Subcutaneous adipose tissue (tissue), 4 donors: ENCODE measurements around the gene KLK13. TPM values are rescaled to one million over a fixed set of nuclear protein-coding genes. Genes with fewer than 3 reads are reported as not detected.

Source experiments
- CTCF ChIP-seq: fragments of 450-650 bp; IDR thresholded peaks from one replicate; pipeline ENCODE4 v1.5.1; 2016; ENCODE audit warnings: low read depth, mild to moderate bottlenecking, control low read depth, antibody characterized with exemption, moderate library complexity
- total RNA-seq, 4 donors: library from RNA; depleted of rRNA; stranded (reverse); fragments of >200 nt; gene quantifications; one replicate each; pipeline ENCODE4 v1.1.0, GENCODE V29; 2016

The KLK13 gene
- total RNA-seq, 4 donors from 2014 or later, result not detected

- no peak for TF ChIP-seq CTCF
Measured at GRCh38 chr19:51097796-51098195, 32.9 kb upstream of the KLK13 start.

DNA sequence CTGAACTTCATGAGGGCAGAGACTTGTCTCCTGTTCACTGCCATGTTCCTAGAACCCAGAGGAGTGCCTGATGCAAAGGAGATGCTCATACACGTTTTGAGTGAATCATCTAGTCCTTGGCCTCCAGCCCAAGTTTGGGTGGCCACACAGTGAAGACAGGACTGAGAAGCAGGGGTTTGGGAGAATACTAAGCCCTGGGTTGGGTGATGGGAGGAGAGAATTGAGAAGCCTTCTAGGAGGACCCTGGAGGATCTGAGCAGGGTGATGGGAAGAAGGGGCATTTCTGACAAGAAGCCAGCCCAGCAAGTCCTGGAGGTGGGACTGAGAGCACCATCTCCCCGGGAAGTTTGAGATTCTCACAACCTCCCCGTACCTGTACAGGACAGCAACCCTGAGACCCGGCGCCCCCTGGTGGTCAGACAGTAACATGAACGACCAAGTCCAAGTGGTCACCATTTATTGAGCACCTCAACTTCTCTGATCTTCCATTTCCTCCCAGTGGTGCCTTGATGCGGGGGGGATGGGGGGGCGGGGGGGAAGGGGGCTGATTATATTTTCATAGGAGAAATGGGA is 32.4 kb upstream of the KLK13 start:
- TF ChIP-seq CTCF, result no peak

DNA sequence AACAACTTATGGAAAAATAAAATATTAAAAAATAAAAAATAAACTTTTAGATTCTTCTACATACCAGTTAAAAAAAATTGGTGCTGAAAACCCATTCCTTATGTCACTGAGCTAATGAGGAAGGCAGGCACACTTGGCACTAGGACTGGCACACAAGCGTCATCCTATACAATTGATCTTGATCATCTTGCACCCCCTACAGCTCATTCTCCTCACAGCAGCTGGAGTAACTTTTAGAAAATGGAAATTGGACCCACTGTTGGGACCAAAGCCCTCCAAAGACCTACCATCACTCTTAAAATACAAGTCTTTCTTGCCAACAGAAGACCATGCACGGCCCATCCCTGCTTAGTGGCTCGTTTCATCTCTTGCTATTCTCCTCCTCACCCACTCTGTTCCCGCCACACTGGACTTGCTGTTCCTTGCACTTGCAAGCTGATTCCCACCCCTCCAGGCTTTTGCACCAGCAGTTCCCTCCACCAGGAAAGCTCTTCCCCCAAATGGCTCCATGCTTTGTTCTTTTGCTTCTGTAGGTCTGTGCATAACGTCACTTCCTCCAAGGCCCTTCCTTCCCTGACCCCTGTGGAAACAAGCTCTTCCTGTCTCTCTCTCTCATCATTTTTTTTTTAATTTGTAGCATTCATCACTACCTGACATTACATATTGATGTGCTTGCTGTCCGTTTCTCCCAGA is 31.7 kb upstream of the KLK13 start:
- TF ChIP-seq CTCF, result no peak

DNA sequence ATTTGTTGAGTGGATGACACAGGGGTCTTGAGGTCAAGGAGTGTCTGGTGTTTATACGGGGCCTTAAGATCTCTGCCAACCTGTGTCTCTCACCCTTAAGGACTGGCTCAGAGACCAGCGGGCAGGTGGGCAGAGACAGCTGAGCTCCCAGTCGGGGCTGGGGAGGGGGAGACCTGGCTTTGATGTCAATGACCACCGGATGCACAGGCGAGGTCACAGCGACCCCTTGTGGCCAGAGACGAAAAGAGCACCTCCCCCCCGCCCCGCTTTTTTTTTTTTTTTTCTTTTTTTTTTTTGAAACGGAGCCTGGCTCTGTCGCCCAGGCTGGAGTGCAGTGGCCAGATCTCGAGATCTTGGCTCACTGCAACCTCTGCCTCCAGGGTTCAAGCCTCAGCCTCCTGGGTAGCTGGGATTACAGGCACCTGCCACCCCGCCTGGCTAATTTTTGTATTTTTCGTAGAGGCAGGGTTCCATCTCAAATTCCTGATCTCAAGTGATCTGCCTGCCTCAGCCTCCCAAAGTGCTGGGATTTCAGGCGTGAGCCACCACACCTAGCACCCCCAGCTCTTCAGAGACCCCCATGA is 29.9 kb upstream of the KLK13 start:
- TF ChIP-seq CTCF, result no peak

- TF ChIP-seq CTCF, result no peak
Measured at GRCh38 chr19:51093510-51094345, 28.8 kb upstream of the KLK13 start.

DNA sequence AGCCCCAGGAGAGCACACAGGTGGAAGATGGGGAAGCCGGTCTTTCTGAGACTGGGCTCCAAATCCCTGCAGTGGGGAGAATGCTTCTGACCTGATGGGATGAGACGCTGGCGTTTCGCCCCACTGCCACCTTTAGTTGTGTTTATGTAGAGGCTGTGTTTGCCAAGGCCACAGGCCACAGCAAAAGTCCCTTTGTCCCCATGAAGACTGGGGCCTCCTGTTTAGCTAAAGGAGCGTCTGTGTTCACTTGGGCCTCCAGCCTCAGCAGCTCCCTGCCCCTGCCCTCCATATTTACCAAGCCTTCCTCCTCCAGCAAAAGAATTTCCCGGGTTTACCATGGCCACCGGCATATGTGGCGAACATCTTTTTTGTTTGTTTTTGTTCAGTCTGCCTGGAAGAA is 28.2 kb upstream of the KLK13 start:
- TF ChIP-seq CTCF, result no peak
